HK-2 (cell line): Measurements from ENCODE around the gene SH3GL2.

Source experiments
- DNase-seq: peaks from one replicate; pipeline ENCODE4 v3.0.0-alpha.2; 2018; ENCODE audit not compliant: unreplicated experiment

The SH3GL2 gene

DNA sequence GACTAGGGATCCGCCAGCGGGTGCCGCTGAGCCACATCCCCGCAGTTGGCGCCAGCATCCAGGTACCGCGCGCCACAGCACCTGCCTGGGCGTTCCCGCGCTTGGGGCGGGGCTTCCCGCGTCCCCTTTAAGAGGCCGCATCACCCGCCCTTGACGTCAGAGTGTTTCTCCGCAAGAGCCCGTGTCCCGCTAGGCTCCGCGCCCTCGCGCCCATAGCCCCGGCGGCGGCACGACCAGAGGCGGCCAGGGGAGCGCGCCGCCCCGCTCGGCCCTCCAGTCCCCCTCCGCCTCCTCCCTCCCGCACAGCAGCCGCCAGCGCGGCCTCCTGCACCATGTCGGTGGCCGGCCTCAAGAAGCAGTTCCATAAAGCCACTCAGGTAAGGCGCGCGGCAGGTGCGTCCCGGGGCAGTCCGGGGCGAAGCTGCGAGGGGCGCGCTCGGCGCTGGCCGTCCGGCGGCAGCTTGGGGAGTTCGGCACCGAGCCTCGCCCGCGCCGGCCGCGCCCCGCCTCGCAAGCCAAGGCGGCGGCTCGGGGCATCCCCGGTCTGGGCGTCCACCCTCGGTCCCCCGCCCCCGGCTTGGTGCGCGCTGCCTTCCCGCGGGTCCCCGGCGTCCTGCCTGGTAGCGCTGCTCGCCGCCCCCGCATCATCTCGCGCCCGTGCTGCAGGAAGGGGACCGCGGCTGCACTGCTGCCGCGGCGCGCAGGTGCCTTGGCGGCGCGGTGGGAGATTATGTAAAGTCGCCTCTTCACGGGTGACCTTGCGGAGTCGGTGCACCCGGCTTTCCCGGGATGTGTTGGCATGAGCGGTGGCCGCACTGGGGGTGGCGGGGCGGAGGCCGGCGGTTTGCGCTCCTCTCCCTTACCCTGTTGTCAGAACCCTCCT is at the start of gene SH3GL2:
Gene SH3GL2 (plus strand): TSS at position 156 of the 883 bp plus-strand sequence.
- DNase-seq = no peak

DNA sequence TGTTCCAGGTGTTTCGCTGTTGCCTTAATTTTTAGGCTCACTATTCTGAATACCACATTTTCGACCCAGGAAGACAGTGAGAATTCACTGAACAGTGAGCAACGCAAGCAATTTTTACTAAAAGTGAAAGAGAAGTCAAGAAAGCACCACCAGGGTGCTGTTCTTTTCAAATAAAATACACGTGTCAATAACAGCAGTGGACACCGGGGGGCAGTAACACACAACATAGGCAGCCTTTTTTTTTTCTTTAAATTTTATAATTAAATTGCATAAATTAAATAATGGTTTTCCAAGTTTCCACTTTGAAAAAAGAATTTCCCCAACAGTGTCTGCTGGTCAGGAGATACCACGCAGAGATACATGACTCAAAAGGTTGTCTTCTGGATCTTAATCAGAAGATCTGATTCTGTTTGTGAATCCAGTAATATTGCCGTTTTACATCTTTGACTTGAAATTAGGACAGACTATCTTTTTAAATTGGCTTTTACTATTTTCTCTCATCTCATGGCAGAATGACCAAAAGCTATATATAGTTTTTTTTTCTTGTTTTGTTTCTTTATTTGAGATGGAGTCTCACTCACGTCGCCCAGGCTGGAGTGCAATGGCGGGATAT is 47.1 kb upstream of the SH3GL2 start:
- DNase-seq = peak; percentile 7

DNA sequence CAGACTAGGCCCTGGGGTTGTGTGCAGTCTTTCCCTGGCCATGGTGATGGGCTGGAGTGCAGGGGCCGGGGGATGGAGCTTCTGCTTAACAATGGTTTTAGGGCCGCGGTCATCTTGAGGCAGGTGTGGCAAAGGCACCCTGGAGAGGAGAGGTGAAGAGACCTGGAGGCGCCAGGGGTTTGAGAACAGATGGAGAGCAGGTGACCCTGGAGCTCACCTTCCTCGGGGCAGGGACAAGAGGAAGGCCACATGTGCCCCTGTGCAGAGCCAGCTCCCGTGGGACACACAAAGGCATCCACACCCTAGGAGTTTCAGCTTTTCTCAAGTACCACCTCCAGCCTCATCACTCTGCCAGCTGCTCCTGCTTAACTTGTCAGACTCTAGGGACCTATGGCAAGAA is 46.4 kb upstream of the SH3GL2 start:
- DNase-seq = no peak

DNA sequence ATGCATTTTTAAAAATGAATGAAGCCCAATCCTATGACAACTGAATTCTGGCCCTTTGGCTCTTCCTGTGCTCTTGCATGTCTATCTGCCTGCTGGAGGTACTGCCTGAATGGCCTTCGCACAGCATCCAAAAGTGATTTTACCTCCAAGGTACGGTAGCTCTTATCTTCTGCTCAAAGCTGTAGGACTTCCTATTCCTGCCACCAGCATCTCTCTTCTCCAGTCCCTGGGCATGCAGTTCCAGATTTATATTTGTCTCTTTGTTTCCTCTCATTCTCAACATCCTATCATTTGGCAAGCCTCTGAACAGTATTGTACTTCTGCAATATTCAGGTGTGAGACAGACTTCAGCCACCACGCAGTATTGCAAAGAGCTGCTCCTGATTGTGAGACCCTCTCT is 43.7 kb upstream of the SH3GL2 start:
- DNase-seq = no peak

DNA sequence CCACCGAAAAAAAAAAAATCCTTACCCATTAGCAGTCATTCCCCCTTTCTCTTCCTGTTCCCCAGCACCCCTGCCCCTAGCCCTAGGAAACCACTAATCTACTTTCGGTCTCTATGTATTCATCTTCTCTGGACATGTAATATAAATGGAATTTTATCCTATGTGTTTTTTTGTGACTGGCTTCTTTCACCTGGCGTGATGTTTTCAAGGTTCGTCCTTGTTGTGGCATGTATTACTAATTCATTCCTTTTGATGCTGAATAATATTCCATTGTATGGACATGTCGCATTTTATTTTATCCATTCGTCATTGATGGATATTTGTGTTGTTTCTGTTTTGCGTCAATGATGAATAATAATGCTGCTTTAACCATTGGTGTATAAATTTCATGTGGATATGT is 42.8 kb upstream of the SH3GL2 start:
- no peak for DNase-seq

DNA sequence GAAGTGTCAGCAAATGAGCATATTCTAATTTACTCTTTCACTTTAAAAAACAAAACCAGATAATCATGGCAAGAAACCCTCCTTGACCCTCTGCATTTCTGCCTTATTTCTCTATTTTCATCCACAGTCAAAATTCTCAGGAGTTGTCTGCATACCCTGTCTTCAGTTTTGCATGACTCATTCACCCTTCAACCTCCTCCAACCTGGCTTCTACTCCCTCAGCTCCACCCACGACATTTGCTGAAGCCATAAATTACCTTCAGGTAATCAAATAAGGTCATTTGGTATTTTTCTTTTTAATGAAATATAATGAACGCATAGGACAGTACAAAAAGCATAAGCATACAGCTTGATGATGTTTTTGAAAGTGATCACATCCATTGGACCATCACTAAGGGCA is 27.8 kb upstream of the SH3GL2 start:
- DNase-seq = no peak

DNA sequence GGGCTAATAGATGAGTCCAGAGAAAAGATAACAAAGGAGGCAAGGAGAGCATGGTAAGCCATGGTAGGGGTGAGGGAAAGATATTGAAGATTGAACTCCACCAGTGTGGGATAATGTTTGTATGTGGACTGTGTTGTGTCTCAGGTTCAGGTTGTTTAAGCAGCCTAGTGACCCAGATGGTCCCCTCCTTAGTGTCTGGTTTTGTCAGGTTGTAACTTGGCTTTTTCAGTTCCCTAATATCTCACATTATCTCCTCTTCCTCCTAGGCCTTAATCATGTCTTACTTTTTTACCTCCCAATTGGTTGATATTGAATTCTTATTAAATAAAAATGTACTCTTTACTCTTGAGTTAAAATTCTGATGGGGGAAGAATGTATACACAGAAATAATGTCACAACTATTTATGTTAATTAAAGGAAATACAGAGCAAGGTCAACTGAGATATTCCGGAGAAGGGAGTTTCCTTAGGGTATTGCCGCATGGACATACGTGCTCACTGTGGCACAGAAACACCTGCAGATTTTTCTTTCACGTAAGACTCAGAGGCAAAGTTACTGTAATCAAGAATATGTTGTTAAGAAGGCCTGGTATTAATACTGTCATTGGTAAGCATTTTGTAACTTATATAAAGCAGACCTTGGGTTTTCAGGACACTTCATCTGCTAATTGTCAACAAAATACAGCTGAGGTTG is 23.4 kb upstream of the SH3GL2 start:
- DNase-seq = no peak

DNA sequence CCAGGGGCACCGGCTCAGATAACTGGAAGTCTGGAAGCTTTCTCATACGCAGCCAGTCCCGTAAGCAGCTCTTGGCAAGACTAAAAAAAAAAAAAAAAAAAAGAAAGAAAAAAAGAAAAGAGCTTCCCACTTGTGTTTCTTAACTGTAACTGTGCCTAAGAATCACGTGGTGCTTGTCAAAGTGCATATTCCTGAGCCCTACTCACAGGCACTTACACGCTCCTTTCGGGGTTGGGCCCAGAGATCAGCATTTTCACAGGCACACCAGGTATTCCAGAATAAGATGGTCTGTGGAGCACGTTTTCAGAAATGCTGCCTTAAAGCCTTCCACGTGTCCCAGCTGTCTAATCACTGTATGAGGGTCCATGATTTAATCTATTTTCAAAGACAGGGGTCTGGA is 22.6 kb upstream of the SH3GL2 start:
- no peak for DNase-seq

DNA sequence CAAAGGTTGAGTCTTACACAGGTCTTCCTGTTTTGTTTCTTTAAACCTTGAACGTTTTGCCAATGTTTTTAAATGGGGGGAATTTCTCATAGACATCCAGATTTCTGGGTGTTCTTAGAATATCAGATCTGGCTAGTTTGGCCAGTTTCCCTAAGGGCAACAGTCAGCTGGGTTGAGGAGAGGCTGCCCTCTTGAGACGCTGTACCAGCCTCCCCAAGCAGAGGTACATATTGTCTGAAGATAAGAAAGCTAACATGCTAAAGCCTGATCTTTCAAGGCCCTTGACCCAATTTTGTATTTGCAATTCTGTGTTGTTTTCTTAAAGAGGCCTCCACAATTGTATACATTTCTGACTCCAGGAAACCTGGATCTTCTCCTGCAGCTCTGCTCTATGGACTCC is 21.9 kb upstream of the SH3GL2 start:
- DNase-seq = no peak

DNA sequence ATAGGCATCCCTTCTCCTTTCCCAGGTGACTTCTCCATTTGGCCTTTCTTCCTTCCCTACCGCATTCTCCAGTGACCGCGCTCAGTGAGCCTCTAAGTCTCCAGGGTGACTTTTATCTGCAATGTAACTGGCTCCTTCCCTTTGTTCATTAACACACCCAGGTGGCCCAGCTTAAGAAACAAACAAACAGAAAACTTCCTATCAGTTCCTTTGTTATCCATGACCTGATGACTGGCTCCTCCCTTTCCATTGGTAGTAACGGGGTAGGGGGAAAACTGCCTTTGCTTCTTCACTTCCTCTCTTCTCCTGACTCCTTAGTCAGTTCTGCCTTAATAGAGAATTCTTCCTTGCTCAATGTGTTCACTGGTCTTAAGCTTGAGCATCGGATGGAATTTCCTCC is 7.0 kb upstream of the SH3GL2 start:
- DNase-seq = no peak

DNA sequence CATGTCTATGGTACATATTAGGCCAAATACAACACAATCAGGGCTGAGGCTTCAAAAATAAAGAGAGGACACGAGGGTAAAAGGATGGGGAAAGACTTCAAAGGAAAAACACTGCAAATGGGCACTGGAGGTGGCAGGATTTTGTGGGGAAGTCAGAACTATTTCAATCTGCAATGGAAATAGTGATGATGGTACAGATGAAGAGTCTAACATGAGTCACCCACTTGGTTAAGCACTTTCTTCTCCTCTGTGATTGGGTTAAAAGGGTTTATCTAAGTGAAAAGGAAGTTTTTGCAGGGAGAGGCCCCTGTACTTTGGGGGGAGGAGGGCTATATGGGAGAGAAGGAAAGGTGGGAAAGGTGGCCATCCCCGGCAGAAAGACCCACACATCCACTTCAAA is 4.5 kb upstream of the SH3GL2 start:
- DNase-seq = no peak

DNA sequence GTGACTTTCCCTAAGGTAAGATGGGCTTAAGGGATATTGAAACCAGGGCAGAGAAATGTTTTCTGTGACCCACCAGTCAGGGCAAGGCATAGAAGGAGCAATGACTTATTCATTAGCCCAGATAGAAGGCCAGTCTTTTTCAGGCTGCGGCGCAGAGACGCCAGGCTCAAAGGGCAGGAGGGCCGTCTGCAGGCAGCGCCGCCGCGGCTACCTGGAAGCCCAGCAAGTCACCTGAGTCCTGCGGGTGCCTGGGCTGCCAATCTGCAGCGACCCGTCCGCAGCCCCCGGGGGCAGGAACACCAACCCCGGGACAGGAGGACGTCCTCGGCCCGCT is 322 bp upstream of the SH3GL2 start:
- no peak for DNase-seq

DNA sequence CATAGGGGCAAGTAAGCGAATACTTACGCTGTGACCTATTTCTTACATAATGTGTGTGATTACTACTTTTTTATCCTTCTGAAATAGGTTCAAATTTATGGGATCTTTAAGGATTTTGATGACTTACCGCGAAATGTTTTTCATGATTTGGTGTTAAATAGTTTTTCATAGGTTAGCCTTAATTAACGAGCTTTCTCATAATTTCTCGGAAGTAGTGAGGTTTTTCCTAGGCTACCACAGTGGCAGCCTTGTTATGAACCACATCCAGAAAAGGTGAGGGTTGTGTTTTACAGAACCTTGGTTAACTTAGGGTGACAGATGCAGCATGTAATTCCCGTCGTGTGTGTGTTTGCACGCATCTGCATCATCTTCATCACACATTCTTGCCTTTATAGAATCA is 1.3 kb downstream of the SH3GL2 start:
- DNase-seq = no peak

DNA sequence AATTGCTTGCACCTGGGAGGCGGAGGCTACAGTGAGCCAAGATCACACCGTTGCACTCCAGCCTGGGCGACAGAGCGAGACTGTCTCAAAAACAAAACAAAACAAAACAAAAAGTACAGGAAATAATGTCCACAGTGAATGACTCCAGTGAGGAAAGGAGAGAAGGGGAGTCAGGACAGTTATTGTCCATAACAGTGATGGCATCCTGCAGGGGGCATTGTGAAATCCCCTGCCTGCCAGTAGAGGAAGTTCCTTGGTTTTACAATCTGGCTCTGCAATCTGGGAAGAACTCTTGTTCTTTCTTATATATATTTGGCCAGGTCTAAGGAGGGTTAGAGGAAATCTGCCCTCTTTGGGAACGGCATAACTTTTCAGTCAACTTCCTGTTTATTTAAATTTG is 8.2 kb downstream of the SH3GL2 start:
- no peak for DNase-seq

DNA sequence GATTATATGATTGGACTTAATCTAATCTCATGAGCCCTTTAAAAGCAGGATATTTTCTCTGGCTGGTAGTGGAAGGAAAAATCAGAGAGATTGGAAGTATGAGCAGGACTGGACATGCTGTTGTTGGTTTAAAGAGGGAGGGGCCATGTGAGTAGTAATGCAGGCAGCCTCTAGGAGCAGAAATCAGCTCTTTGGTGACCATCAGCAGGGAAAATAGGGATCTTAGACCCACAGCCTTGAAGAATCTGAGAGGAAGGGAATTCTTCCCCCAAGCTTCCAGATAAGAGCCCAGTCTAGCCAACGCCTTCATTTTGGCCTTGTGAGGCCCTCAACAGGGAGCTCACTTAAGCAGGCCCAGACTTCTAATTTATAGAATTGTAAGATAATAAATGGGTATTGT is 9.5 kb downstream of the SH3GL2 start:
- no peak for DNase-seq

DNA sequence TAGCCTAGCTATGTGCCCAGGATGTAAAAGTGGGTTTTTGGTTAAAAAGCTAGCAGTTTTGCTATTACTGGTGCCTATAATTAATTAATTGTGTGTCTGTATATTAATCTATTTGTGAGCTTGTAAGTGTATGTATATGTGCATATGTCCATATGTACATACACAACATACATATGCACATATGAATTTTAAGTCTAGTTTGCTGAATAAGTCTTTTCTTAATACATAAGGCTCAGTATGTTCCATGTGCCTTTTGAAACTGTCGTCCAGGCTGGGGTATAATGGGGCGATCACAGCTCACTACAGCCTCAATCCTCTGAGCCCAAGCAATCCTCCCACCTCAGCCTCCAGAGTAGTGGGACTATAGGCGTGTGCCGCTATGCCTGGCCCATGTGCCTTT is 10.1 kb downstream of the SH3GL2 start:
- no peak for DNase-seq

DNA sequence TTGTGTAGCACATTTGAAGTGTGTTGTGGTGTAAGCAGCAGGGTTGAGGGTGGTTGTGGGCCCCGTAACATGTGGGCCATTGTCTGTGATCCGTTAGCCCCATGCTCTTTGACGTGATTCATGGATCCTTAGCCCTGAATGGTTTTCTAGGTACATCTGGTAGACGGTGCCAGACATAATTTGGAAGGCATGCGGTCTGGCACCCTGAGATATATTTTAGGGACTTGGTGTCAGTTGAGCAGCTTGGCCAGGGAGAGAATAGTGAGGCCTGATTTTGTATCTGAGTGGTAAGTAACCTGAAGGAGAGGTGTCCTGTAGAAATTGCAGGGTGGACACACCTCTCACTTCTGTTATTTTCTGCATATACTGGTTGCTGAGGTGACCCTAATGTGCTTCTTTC is 10.9 kb downstream of the SH3GL2 start:
- DNase-seq = no peak

DNA sequence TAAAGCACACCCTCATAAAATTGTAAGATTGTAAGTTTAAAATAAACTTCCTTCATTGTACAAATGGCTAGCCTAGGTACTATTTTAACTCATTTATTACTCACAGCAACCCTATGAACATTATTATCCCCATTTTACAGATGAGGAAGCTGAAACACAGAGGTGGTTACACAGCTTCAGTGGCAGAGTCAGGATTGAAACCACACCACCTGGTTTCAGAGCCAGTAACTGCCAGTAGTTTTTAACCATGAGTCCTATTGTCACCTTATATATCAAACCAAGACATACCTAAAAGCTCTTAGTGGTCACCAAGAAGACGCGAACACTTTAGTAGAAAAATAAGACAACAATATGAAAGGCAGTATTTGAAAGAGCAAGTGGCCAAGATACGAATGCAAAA is 16.1 kb downstream of the SH3GL2 start:
- DNase-seq = no peak

DNA sequence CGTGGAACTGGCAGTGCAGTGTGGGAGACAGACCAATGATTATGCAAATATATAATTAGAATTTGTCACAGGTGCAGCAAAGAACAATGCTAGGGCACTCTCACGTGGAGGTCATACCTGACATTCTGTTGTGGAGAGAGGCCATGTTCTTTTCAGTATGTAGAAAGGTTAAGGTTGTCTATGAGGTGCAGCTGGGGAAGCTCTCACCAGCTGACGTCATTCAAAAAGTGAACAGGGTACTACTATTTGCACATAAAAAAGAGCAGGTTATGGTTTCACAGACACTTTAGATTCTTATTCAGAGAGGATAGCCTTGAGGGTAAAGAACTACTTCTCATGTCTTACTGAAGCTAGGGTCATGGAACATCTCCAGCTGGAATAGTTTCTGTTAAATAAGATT is 19.1 kb downstream of the SH3GL2 start:
- DNase-seq = no peak

DNA sequence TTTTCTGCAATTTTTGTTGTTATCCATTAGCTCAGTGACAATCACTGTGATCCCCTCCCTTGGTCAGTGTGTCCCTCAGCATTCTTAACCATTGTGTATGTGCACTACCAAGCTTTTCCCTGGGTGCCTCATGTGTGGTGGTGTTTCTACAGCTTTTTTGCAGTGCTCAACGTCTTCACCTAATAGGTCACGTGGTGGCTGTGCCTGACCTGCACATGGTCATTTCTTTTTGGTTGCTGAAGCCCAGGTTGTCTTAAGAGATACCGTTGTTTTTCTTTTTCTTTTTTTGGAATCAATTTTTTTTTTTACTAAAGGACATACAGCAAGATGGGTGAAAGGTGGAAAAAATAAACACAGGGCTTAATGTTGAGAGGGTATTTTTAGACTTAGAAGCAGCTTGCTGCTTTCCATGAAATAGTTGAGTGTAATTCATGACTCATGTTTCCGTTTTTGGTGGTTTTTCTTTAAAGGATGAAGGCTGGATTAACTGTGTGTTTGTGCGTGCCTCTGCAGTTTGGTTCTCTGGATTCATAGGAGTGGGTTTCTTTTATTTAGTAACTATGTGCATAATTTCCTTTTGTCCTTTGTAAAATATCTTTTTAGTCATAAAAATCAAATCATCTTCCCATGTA is 22.2 kb downstream of the SH3GL2 start:
- no peak for DNase-seq

DNA sequence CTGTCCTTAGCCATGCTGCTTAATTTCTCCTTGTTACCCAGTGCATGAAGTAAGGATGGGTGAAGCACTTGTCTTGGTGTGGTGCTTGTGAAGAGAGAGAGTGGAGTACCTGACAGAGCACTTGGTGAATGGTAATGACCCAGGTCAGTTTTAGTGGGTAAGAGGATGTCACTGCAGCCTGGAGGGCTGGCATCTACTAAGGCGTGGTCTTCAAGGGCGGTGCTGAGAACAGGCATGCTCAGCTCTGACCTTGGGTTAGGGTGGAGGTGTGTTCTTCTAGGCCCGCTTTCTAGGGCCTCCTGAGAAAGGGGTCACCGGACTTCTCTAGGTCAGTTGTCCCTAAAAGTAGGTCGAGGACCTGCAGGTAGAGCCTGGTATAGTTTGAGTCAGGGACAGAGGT is 25.7 kb downstream of the SH3GL2 start:
- DNase-seq = no peak

DNA sequence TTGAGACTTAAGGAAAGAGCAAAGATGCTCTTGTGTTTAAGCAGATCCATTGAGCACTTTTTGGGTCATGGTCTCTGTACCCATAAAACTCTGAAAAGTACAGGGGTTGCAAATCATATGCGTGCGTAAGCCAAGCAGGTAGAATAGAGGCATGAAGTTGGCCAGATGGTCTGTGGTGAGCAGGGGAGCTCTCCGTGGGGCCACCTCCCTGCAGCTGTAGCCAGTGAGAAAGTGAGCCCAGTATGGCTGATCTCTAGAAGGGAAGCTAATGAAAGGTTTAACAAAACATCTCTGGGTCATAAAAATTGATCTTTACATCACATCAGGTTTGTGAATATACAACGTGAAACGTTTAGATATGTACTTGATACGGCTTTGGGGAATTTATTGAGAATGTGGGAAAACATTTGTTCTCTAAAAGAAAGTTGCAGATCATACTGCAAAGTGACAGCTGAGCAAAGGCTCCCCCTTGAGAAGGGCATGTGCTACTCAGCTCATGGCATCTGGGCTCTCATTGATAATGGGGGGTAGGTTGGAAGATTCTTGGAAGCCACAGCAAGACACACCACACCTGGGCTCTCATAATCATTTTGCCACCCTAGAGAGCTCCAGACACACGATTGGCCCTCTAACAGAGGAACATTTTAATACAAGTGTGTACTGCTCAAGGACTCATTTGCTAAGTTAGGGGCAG is 30.6 kb downstream of the SH3GL2 start:
- no peak for DNase-seq
